GM18507 (cell line): ENCODE results near the gene ABAT.
"Not testable (repeated sequence)": the region's sequence is repeated elsewhere in the genome, so short reads cannot be mapped to it uniquely, and the experiment has no call there.

Experiments used
- DNase-seq: peaks from one replicate; pipeline ENCODE4 v3.0.0; 2011; ENCODE audit warnings: low read depth; ENCODE audit not compliant: insufficient read length; ENCODE audit errors: extremely low spot score
- FAIRE-seq: peaks from 2 replicates; lab custom pipeline; 2011; peaks lifted over from hg19 to GRCh38; lab: Jason Lieb, UNC

Gene ABAT

GRCh38 chr16:8677481-8677880 is 3.1 kb downstream of the ABAT start:
- FAIRE-seq = no peak
- DNase-seq = no peak

- DNase-seq (no peak), FAIRE-seq (no peak)
Measured at GRCh38 chr16:8678068-8678927, 3.9 kb downstream of the ABAT start.

- no peak for DNase-seq
- no peak for FAIRE-seq
Measured at GRCh38 chr16:8679151-8679550, 4.7 kb downstream of the ABAT start.

- no peak for FAIRE-seq
- no peak for DNase-seq
Measured at GRCh38 chr16:8682551-8683259, 8.3 kb downstream of the ABAT start.

GRCh38 chr16:8683640-8684039 is 9.2 kb downstream of the ABAT start:
- FAIRE-seq (no peak), DNase-seq (no peak)

GRCh38 chr16:8685617-8686016 is 11.2 kb downstream of the ABAT start:
- DNase-seq = no peak
- no peak for FAIRE-seq

- no peak for DNase-seq
- FAIRE-seq = no peak
Measured at GRCh38 chr16:8686031-8686621, 11.7 kb downstream of the ABAT start.

GRCh38 chr16:8686879-8687278 is 12.5 kb downstream of the ABAT start:
- DNase-seq (no peak), FAIRE-seq (no peak)

GRCh38 chr16:8689686-8690085 is 15.3 kb downstream of the ABAT start:
- DNase-seq (no peak), FAIRE-seq (no peak)

- FAIRE-seq = no peak
- no peak for DNase-seq
Measured at GRCh38 chr16:8691728-8692127, 17.3 kb downstream of the ABAT start.

GRCh38 chr16:8694795-8695728 is 20.6 kb downstream of the ABAT start:
- DNase-seq = no peak
- FAIRE-seq = no peak

GRCh38 chr16:8696880-8697279 is 22.5 kb downstream of the ABAT start:
- DNase-seq (no peak), FAIRE-seq (no peak)

GRCh38 chr16:8697965-8698364 is 23.5 kb downstream of the ABAT start:
- DNase-seq (no peak), FAIRE-seq (no peak)

GRCh38 chr16:8703693-8704092 is 29.3 kb downstream of the ABAT start:
- DNase-seq (no peak), FAIRE-seq (no peak)

- DNase-seq (no peak), FAIRE-seq (no peak)
Measured at GRCh38 chr16:8704098-8704497, 29.7 kb downstream of the ABAT start.

GRCh38 chr16:8705100-8705822 is 30.8 kb downstream of the ABAT start:
- FAIRE-seq, DNase-seq: not testable (repeated sequence)

GRCh38 chr16:8708536-8708935 is 34.1 kb downstream of the ABAT start:
- no peak for DNase-seq
- no peak for FAIRE-seq

- DNase-seq = no peak
Measured at GRCh38 chr16:8712589-8713361, 38.4 kb downstream of the ABAT start.

More at GRCh38 chr16:8712589-8713361, 38.4 kb downstream of the ABAT start:
- FAIRE-seq = no peak
